H9 (cell line): ENCODE results near the gene GRID1. TPM values are rescaled to one million over a fixed set of nuclear protein-coding genes. Genes with fewer than 3 reads are reported as not detected.

Experiments
- DNase-seq: peaks from one replicate; pipeline ENCODE4 v3.0.0-alpha.2; 2017
- H2AFZ ChIP-seq: one replicate; pipeline ENCODE4 v1.6.1; 2013; ENCODE audit warnings: mild to moderate bottlenecking, low read length, control low read depth, moderate library complexity
- H2AK5ac ChIP-seq: 2 replicates; pipeline ENCODE4 v1.6.1; 2013; ENCODE audit warnings: low read length, control low read depth, mixed read lengths; ENCODE audit not compliant: insufficient read length
- H2BK120ac ChIP-seq: one replicate; pipeline ENCODE4 v1.6.1; 2013; ENCODE audit warnings: low read depth, mild to moderate bottlenecking, low read length, control low read depth, inconsistent platforms; ENCODE audit not compliant: poor library complexity, severe bottlenecking
- H2BK12ac ChIP-seq: 2 replicates; pipeline ENCODE4 v1.6.1; 2013; ENCODE audit warnings: low read length, control low read depth, mixed read lengths, low read depth; ENCODE audit not compliant: insufficient read length
- H2BK15ac ChIP-seq: 2 replicates; pipeline ENCODE4 v1.6.1; 2013; ENCODE audit warnings: low read depth, low read length, control low read depth
- H2BK20ac ChIP-seq: one replicate; pipeline ENCODE4 v1.6.1; 2013; ENCODE audit warnings: low read depth, mild to moderate bottlenecking, low read length, control low read depth, inconsistent platforms; ENCODE audit not compliant: poor library complexity, severe bottlenecking
- H2BK5ac ChIP-seq: 2 replicates; pipeline ENCODE4 v1.6.1; 2013; ENCODE audit warnings: low read length, control low read depth, mixed read lengths; ENCODE audit not compliant: insufficient read length
- H3K14ac ChIP-seq: 2 replicates; pipeline ENCODE4 v1.6.1; 2013; ENCODE audit warnings: low read length, control low read depth; ENCODE audit not compliant: insufficient read depth
- H3K18ac ChIP-seq: 2 replicates; pipeline ENCODE4 v1.6.1; 2013; ENCODE audit warnings: low read depth, mild to moderate bottlenecking, mixed read lengths, low read length, control low read depth; ENCODE audit not compliant: insufficient read length
- H3K23ac ChIP-seq: 2 replicates; pipeline ENCODE4 v1.6.1; 2013; ENCODE audit warnings: low read length, control low read depth, mixed read lengths, low read depth; ENCODE audit not compliant: insufficient read length
- H3K23me2 ChIP-seq: 2 replicates; pipeline ENCODE4 v1.6.1; 2013; ENCODE audit warnings: low read depth, mild to moderate bottlenecking, mixed read lengths, low read length, control low read depth; ENCODE audit not compliant: insufficient read length, poor library complexity, severe bottlenecking
- H3K27ac ChIP-seq: 2 replicates; pipeline ENCODE4 v1.5.1; 2013; ENCODE audit warnings: low read length, control low read depth, mixed read lengths, low read depth; ENCODE audit not compliant: insufficient read length
- H3K27me3 ChIP-seq: 2 replicates; pipeline ENCODE4 v1.6.1; 2013; ENCODE audit warnings: low read length, control low read depth, inconsistent platforms; ENCODE audit not compliant: insufficient read depth
- H3K4ac ChIP-seq: 2 replicates; pipeline ENCODE4 v1.6.1; 2013; ENCODE audit warnings: low read depth, mild to moderate bottlenecking, control low read depth, inconsistent platforms, low read length, moderate library complexity
- H3K4me1 ChIP-seq: 2 replicates; pipeline ENCODE4 v1.6.1; 2013; ENCODE audit warnings: low read length, control low read depth, inconsistent platforms; ENCODE audit not compliant: insufficient read depth
- H3K4me2 ChIP-seq: 2 replicates; pipeline ENCODE4 v1.6.1; 2013; ENCODE audit warnings: low read length, control low read depth, mixed read lengths; ENCODE audit not compliant: insufficient read length, insufficient read depth
- H3K56ac ChIP-seq: 2 replicates; pipeline ENCODE4 v1.6.1; 2013; ENCODE audit warnings: low read depth, mild to moderate bottlenecking, mixed read lengths, low read length, control low read depth; ENCODE audit not compliant: insufficient read length
- H3K79me1 ChIP-seq: 2 replicates; pipeline ENCODE4 v1.6.1; 2013; ENCODE audit warnings: low read depth, mild to moderate bottlenecking, moderate library complexity, low read length, control low read depth, inconsistent platforms; ENCODE audit not compliant: insufficient read depth, poor library complexity, severe bottlenecking
- H3K79me2 ChIP-seq: 2 replicates; pipeline ENCODE4 v1.6.1; 2013; ENCODE audit warnings: low read length, control low read depth, inconsistent platforms; ENCODE audit not compliant: insufficient read depth
- H3K9ac ChIP-seq: 2 replicates; pipeline ENCODE4 v1.6.1; 2013; ENCODE audit warnings: low read length, control low read depth, mixed read lengths; ENCODE audit not compliant: insufficient read length; ENCODE audit errors: extremely low read depth
- H3K9me3 ChIP-seq: one replicate; pipeline ENCODE4 v1.6.1; 2013; ENCODE audit warnings: low read depth, low read length, inconsistent platforms; ENCODE audit not compliant: control insufficient read depth
- H3T11ph ChIP-seq: one replicate; pipeline ENCODE4 v1.6.1; 2013; ENCODE audit warnings: mild to moderate bottlenecking, low read length, control low read depth, inconsistent platforms
- H4K20me1 ChIP-seq: one replicate; pipeline ENCODE4 v1.6.1; 2013; ENCODE audit not compliant: control insufficient read depth, insufficient read length, insufficient read depth
- H4K5ac ChIP-seq: 2 replicates; pipeline ENCODE4 v1.6.1; 2013; ENCODE audit warnings: low read depth, mild to moderate bottlenecking, mixed read lengths, low read length, control low read depth; ENCODE audit not compliant: insufficient read length
- H4K8ac ChIP-seq: replicated peaks from 2 replicates; pipeline ENCODE4 v1.6.1; 2013; ENCODE audit warnings: low read length, control low read depth, mixed read lengths, low read depth; ENCODE audit not compliant: insufficient read length
- H4K91ac ChIP-seq: 2 replicates; pipeline ENCODE4 v1.6.1; 2013; ENCODE audit warnings: low read depth, mild to moderate bottlenecking, moderate library complexity, mixed read lengths, low read length, control low read depth; ENCODE audit not compliant: insufficient read length
- H3K27ac Mint-ChIP-seq, 3 experiments: 2 replicates in 2 of 3; 3 replicates in 1 of 3; pipeline ENCODE4 v1.8.0; 2020 to 2021; ENCODE audit warnings: mixed read lengths in 3 of 3, mild to moderate bottlenecking in 1 of 3, moderate library complexity in 1 of 3
- H3K27me3 Mint-ChIP-seq: 2 replicates; pipeline ENCODE4 v1.8.0; 2021; ENCODE audit warnings: low read depth, mild to moderate bottlenecking, moderate library complexity, mixed read lengths
- H3K36me3 Mint-ChIP-seq, 3 experiments: 2 replicates in 2 of 3; 3 replicates in 1 of 3; pipeline ENCODE4 v1.8.0; 2020 to 2021; ENCODE audit warnings: low read depth in 3 of 3, mixed read lengths in 3 of 3; ENCODE audit not compliant: insufficient read depth in 1 of 3
- H3K4me1 Mint-ChIP-seq, 2 experiments: 2 replicates each; pipeline ENCODE4 v1.8.0; 2020; ENCODE audit warnings: mixed read lengths in 2 of 2
- H3K4me3 Mint-ChIP-seq, 2 experiments: 2 replicates in 1 of 2; 3 replicates in 1 of 2; pipeline ENCODE4 v1.8.0; 2020 to 2021; ENCODE audit warnings: mild to moderate bottlenecking in 2 of 2, mixed read lengths in 2 of 2, moderate library complexity in 1 of 2
- H3K9me3 Mint-ChIP-seq, 2 experiments: 2 replicates in 1 of 2; 3 replicates in 1 of 2; pipeline ENCODE4 v1.8.0; 2020; ENCODE audit warnings: mild to moderate bottlenecking in 2 of 2, mixed read lengths in 2 of 2, moderate library complexity in 1 of 2
- WGBS: extraction: QIAGEN DNeasy Blood & Tissue Kit; methylation state at CpG from one replicate; pipeline ENCODE4 v1.1.7; 2013; ENCODE audit warnings: missing lambda C conversion rate, low lambda C conversion rate, mixed read lengths; ENCODE audit not compliant: insufficient read length; ENCODE audit errors: extremely low coverage; 5-methylcytosine and 5-hydroxymethylcytosine counted together
- total RNA-seq: library from RNA; stranded (reverse); gene quantifications from 2 replicates; pipeline ENCODE4 v1.2.1, GENCODE V29; 2021
- TF ChIP-seq, protein P1 (sequence below): fragments of 200-600 bp; sonication (generic); conservative IDR thresholded peaks from 3 replicates; pipeline ENCODE4 v1.8.0; 2021; ENCODE audit warnings: antibody characterized with exemption, mild to moderate bottlenecking

GRID1 gene
- total RNA-seq, 1 experiment from 2014 or later = 0.35 TPM

DNA sequence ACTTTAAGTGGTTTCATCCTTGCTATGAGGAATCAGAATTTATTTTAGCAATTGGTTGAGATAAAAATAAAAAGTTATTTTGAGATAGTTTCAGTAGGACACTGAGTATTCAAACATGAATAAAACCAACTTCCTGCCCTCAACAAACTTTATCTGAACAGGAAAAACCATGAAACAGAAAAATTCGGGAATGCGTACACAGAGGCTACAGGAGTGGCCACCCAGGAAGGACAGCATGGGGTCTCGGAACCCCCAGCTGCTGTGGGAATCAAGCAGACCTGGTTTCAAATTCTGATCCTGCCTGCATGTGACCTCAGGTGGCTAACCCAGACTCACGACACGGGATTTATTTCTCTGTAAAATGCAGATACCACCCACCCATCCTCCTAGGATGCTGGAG, 49.0 kb upstream of the GRID1 start:
- H3K27me3 ChIP-seq = no peaks in the 10 kb centered on the region
- no peaks in the 10 kb centered on the region for H3K4me1 ChIP-seq
- H3K18ac ChIP-seq = no peak overlapping the region
- H3K9ac ChIP-seq = no peak overlapping the region
- H3K4me2 ChIP-seq = no peak overlapping the region
- H2AK5ac ChIP-seq = no peak overlapping the region
- no peaks in the 10 kb centered on the region for H3K79me2 ChIP-seq
- Mint-ChIP-seq H3K4me1 (peaks cover 4 to 7% of the 10 kb centered on the region in 2 experiments), H3K4me3 (no peak overlapping the region), H3K27me3 (no peaks in the 10 kb centered on the region; the same call in none of the 2 replicates), H3K9me3 (peaks cover 0 to 2% of the 10 kb centered on the region in 2 experiments; a peak in 2 of 5 replicates), H3K36me3 (no peaks in the 10 kb centered on the region), H3K27ac (peak overlapping the region in 1 of 3 experiments; percentile 79; a peak in 1 of 7 replicates)
- H3K79me1 ChIP-seq = no peaks in the 10 kb centered on the region
- H3K4ac ChIP-seq = no peak overlapping the region
- WGBS = no CpG with 5 or more reads among the region's 5 CpGs
- no peak overlapping the region for H2BK120ac ChIP-seq
- H3K9me3 ChIP-seq = no peaks in the 10 kb centered on the region
- H3K27ac ChIP-seq = no peak overlapping the region
- H3T11ph ChIP-seq = no peak overlapping the region
- no peak overlapping the region; the same call in 1 of the 2 replicates for H3K14ac ChIP-seq
- no peak overlapping the region for H4K8ac ChIP-seq
- H3K23me2 ChIP-seq = no peaks in the 10 kb centered on the region
- H3K56ac ChIP-seq = no peak overlapping the region
- no peak overlapping the region for H2BK5ac ChIP-seq
- TF ChIP-seq, protein P1, sequence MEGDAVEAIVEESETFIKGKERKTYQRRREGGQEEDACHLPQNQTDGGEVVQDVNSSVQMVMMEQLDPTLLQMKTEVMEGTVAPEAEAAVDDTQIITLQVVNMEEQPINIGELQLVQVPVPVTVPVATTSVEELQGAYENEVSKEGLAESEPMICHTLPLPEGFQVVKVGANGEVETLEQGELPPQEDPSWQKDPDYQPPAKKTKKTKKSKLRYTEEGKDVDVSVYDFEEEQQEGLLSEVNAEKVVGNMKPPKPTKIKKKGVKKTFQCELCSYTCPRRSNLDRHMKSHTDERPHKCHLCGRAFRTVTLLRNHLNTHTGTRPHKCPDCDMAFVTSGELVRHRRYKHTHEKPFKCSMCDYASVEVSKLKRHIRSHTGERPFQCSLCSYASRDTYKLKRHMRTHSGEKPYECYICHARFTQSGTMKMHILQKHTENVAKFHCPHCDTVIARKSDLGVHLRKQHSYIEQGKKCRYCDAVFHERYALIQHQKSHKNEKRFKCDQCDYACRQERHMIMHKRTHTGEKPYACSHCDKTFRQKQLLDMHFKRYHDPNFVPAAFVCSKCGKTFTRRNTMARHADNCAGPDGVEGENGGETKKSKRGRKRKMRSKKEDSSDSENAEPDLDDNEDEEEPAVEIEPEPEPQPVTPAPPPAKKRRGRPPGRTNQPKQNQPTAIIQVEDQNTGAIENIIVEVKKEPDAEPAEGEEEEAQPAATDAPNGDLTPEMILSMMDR = no peak
- no peak overlapping the region for H2BK12ac ChIP-seq
- H4K91ac ChIP-seq = no peak overlapping the region
- H4K5ac ChIP-seq = no peak overlapping the region
- no peak overlapping the region for H2BK20ac ChIP-seq
- no peaks in the 10 kb centered on the region for H4K20me1 ChIP-seq
- H3K23ac ChIP-seq = no peak overlapping the region
- H2AFZ ChIP-seq = no peak overlapping the region
- no peak overlapping the region for H2BK15ac ChIP-seq
- DNase-seq = no peak
